HG02943 (cell line): ENCODE results near the gene MBTPS1.

Experiments used
- ATAC-seq: cut with Tn5 transposase; IDR thresholded peaks from one replicate; pipeline ENCODE4 v1.9.1; 2021; ENCODE audit warnings: mild to moderate bottlenecking, low read depth, moderate library complexity; ENCODE audit not compliant: unreplicated experiment

The MBTPS1 gene

GRCh38 chr16:84015399-84015798 is 101.3 kb downstream of the MBTPS1 start:
- no peak for ATAC-seq

DNA sequence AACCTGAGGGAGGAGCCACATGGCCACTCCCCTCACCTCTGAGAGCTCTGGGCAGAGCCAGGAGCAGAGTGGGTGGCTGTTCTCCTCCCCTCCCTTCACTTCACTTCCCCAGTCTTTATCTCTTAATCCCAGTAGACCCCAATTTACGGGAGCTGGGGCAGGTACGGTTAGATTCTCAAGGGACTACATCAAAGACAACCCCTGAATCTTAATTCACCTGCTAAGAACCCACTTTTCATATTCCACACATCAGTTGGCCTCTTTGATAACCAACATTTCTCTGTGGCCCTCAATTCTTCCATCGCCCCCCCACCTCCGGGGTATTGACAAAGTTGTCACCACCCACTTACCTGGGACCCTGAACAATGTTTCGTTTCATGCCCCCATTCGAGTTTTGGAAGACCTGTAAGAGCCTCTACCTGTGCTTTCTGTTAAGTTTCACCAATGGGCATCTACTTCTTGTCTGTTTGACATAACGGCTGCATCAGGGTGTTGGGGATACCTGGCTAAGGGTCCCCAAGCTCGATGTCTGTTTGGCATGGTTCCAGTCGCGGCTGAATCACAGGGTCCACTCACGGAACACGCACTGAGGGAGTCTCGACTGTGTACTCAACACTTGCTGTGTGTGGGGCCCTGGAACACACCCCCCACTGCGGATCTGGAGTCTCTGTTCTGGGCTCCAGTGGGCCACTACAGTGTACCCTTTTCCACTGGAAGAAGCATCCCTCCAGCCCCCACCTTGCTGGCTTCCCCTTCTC is 102.0 kb downstream of the MBTPS1 start:
- no peak for ATAC-seq

GRCh38 chr16:84013787-84014569 is 102.8 kb downstream of the MBTPS1 start:
- peak; percentile 67 for ATAC-seq

- ATAC-seq = no peak
Measured at GRCh38 chr16:84009282-84009681, 107.5 kb downstream of the MBTPS1 start.

DNA sequence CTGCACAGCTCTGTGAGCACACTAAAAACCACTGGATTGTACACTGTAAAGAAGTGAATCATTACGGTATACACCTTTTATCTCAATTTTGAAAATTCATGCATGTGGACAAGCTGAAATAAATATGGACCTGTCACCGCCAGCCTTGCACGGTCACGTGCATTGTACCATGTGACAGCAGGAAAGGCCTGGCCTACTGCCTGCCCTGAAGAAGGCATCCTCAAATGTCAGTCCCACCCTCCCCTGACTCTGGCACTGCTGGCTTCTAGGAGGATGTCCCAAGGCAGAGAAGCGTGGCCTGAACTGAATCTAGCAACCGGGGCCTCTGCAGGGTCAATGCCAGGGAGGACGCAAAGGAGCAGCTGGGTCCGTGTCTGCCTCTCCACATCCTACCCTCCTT is 108.8 kb downstream of the MBTPS1 start:
- no peak for ATAC-seq

- no peak for ATAC-seq
Measured at GRCh38 chr16:84007520-84007919, 109.2 kb downstream of the MBTPS1 start.

DNA sequence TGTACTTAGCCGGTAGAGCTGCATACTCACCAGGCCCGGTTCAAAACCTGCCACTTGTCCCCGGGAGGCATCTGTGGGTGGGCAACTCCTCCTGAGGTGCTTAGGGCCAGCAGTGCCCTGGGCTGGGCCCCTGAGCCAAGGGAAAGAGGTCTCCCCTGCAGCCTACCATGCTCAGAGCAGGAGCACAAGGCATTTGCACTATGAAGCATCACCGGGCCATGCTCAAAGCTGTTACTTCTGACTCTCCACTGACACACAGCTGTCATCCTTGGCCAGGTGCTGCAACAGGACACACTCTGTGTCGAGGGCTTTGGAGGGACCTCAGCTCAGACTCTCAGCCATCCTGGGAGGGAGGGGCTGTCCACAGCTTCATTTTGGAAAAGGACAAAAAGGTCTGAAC is 111.4 kb downstream of the MBTPS1 start:
- no peak for ATAC-seq

DNA sequence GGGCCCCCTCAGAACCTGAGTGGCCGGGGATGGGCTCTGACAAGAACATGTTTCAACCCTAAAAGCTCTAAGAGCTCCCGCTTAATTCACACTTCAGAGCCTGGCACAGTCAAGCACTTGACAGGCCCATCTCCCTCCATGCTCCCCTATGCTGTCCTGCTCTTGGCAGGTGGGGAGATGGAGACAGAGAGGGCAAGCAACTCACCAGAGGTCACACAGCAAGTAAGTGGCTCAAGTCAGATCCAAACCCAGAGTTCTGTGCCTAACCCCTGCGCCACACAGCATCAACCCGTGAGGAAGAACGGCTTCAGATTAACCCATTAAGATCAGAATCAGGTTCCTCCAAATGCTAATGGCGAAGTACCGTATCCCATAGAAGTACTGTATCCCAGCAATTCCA is 112.3 kb downstream of the MBTPS1 start:
- ATAC-seq = no peak
